SJSA1 (cell line): ENCODE measurements around the gene TNIP1. TPM values are rescaled to one million over a fixed set of nuclear protein-coding genes. Genes with fewer than 3 reads are reported as not detected.

Experiments
- DNase-seq, 2 experiments: peaks; one replicate each; pipeline ENCODE4 v3.0.0-alpha.2; 2015 to 2020; ENCODE audit warnings: low spot score in 2 of 2, low read depth in 1 of 2
- H3K27ac ChIP-seq: fragments of 250-450 bp; sonication (Bioruptor Pico); 2 replicates; pipeline ENCODE4 v1.5.1; 2020; ENCODE audit warnings: mild to moderate bottlenecking, moderate library complexity
- H3K27me3 ChIP-seq: fragments of 250-450 bp; sonication (Bioruptor Pico); replicated peaks from 2 replicates; pipeline ENCODE4 v1.5.1; 2020; ENCODE audit warnings: mild to moderate bottlenecking, moderate library complexity
- H3K36me3 ChIP-seq: fragments of 250-450 bp; sonication (Bioruptor Pico); 2 replicates; pipeline ENCODE4 v1.5.1; 2020; ENCODE audit warnings: mild to moderate bottlenecking
- H3K4me1 ChIP-seq: fragments of 250-450 bp; sonication (Bioruptor Pico); replicated peaks from 2 replicates; pipeline ENCODE4 v1.6.1; 2021; ENCODE audit warnings: mild to moderate bottlenecking
- H3K4me3 ChIP-seq: fragments of 250-450 bp; sonication (Bioruptor Pico); 2 replicates; pipeline ENCODE4 v1.5.1; 2020; ENCODE audit warnings: mild to moderate bottlenecking
- H3K9me3 ChIP-seq: fragments of 250-450 bp; sonication (Bioruptor Pico); replicated peaks from 2 replicates; pipeline ENCODE4 v1.5.1; 2020; ENCODE audit warnings: mild to moderate bottlenecking
- total RNA-seq: library from RNA; depleted of rRNA; stranded (reverse); fragments of >200 nt; shearing (Covaris generic); gene quantifications from 2 replicates; pipeline ENCODE4 v1.2.3, GENCODE V29; 2014

TNIP1 gene
- total RNA-seq, 1 experiment from 2014 or later, result 296 TPM

- H3K27ac ChIP-seq, result peak overlapping the region; percentile 98
- H3K4me3 ChIP-seq, result peak overlapping the region; percentile 38
- H3K36me3 ChIP-seq, result 0 out of 2 replicates have a peak, but pooled peaks cover 7% of the 10 kb centered on the region
- peak in 1 of 2 experiments; percentile 42 for DNase-seq
- no peaks in the 10 kb centered on the region for H3K27me3 ChIP-seq
- peaks cover 66% of the 10 kb centered on the region for H3K4me1 ChIP-seq
- no peaks in the 10 kb centered on the region for H3K9me3 ChIP-seq
These were observed 5.5 kb upstream of the TNIP1 start for GRCh38 chr5:151086192-151086869.

- Histone ChIP-seq H3K4me1 (peaks cover 66% of the 10 kb centered on the region), H3K36me3 (peaks cover 10% of the 10 kb centered on the region), H3K27me3 (no peaks in the 10 kb centered on the region), H3K27ac (peak overlapping the region; percentile 98), H3K9me3 (no peaks in the 10 kb centered on the region), H3K4me3 (peak overlapping the region; percentile 38)
- peak; percentile 85 to 89 for DNase-seq
These were observed 4.7 kb upstream of the TNIP1 start for GRCh38 chr5:151085517-151086041.

GRCh38 chr5:151084363-151084762 is 3.5 kb upstream of the TNIP1 start:
- DNase-seq, result peak; percentile 91 to 92
- H3K36me3 ChIP-seq, result peaks cover 17% of the 10 kb centered on the region
- peaks cover 70% of the 10 kb centered on the region for H3K4me1 ChIP-seq
- H3K4me3 ChIP-seq, result no peak overlapping the region
- peak overlapping the region; percentile 98 for H3K27ac ChIP-seq
- no peaks in the 10 kb centered on the region for H3K9me3 ChIP-seq
- no peaks in the 10 kb centered on the region for H3K27me3 ChIP-seq

- Histone ChIP-seq H3K9me3 (no peaks in the 10 kb centered on the region), H3K4me1 (peaks cover 81% of the 10 kb centered on the region), H3K4me3 (no peak overlapping the region), H3K27ac (peak overlapping the region; percentile 98), H3K27me3 (no peaks in the 10 kb centered on the region), H3K36me3 (peaks cover 29% of the 10 kb centered on the region)
- peak; percentile 96 to 98 for DNase-seq
These were observed 2.3 kb upstream of the TNIP1 start for GRCh38 chr5:151083081-151083676.

GRCh38 chr5:151082282-151082902 is 1.6 kb upstream of the TNIP1 start:
- H3K27ac ChIP-seq, result peak overlapping the region; percentile 98
- peaks cover 37% of the 10 kb centered on the region for H3K36me3 ChIP-seq
- peaks cover 84% of the 10 kb centered on the region for H3K4me1 ChIP-seq
- H3K9me3 ChIP-seq, result no peaks in the 10 kb centered on the region
- no peaks in the 10 kb centered on the region for H3K27me3 ChIP-seq
- H3K4me3 ChIP-seq, result no peak overlapping the region
- DNase-seq, result peak in 1 of 2 experiments; percentile 72

GRCh38 chr5:151081431-151082281 is 822 bp upstream of the TNIP1 start:
- Histone ChIP-seq H3K4me1 (peaks cover 84% of the 10 kb centered on the region), H3K27ac (peak overlapping the region; percentile 98), H3K27me3 (no peaks in the 10 kb centered on the region), H3K9me3 (no peaks in the 10 kb centered on the region), H3K36me3 (peaks cover 44% of the 10 kb centered on the region), H3K4me3 (peak overlapping the region; percentile 87)
- DNase-seq, result peak in 1 of 2 experiments; percentile 67

GRCh38 chr5:151079838-151080612 is 809 bp downstream of the TNIP1 start:
- Histone ChIP-seq H3K4me3 (peak overlapping the region; percentile 87), H3K9me3 (no peaks in the 10 kb centered on the region), H3K36me3 (peaks cover 57% of the 10 kb centered on the region), H3K4me1 (peaks cover 84% of the 10 kb centered on the region), H3K27ac (peak overlapping the region; percentile 98), H3K27me3 (no peaks in the 10 kb centered on the region)
- DNase-seq, result peak; percentile 93 to 96

GRCh38 chr5:151078490-151079262 is 2.2 kb downstream of the TNIP1 start:
- H3K9me3 ChIP-seq, result no peaks in the 10 kb centered on the region
- H3K27me3 ChIP-seq, result no peaks in the 10 kb centered on the region
- peaks cover 79% of the 10 kb centered on the region for H3K4me1 ChIP-seq
- peak overlapping the region; percentile 98 for H3K27ac ChIP-seq
- DNase-seq, result peak in 1 of 2 experiments; percentile 56
- H3K4me3 ChIP-seq, result peak overlapping the region; percentile 87
- H3K36me3 ChIP-seq, result peaks cover 64% of the 10 kb centered on the region

- H3K4me3 ChIP-seq, result no peak overlapping the region
- H3K27ac ChIP-seq, result peak overlapping the region; percentile 98
These were observed 2.9 kb downstream of the TNIP1 start for GRCh38 chr5:151077967-151078366.

GRCh38 chr5:151077419-151077818 is 3.4 kb downstream of the TNIP1 start:
- H3K27ac ChIP-seq, result no peak overlapping the region
- H3K4me1 ChIP-seq, result peaks cover 75% of the 10 kb centered on the region
- no peaks in the 10 kb centered on the region for H3K9me3 ChIP-seq
- H3K4me3 ChIP-seq, result no peak overlapping the region
- DNase-seq, result no peak
- H3K27me3 ChIP-seq, result no peaks in the 10 kb centered on the region
- peaks cover 73% of the 10 kb centered on the region for H3K36me3 ChIP-seq

More at GRCh38 chr5:151077967-151078366, 2.9 kb downstream of the TNIP1 start:
- Histone ChIP-seq H3K9me3 (no peaks in the 10 kb centered on the region), H3K36me3 (peaks cover 72% of the 10 kb centered on the region), H3K4me1 (peaks cover 75% of the 10 kb centered on the region), H3K27me3 (no peaks in the 10 kb centered on the region)
- no peak for DNase-seq

- Histone ChIP-seq H3K27ac (peak overlapping the region; percentile 61), H3K9me3 (no peaks in the 10 kb centered on the region), H3K4me1 (peaks cover 75% of the 10 kb centered on the region), H3K36me3 (peaks cover 80% of the 10 kb centered on the region), H3K27me3 (no peaks in the 10 kb centered on the region), H3K4me3 (no peak overlapping the region)
- no peak for DNase-seq
These were observed 4.2 kb downstream of the TNIP1 start for GRCh38 chr5:151076616-151077015.

- Histone ChIP-seq H3K27me3 (no peaks in the 10 kb centered on the region), H3K9me3 (no peaks in the 10 kb centered on the region), H3K4me1 (peaks cover 80% of the 10 kb centered on the region), H3K27ac (peak overlapping the region; percentile 61), H3K4me3 (no peak overlapping the region), H3K36me3 (peaks cover 88% of the 10 kb centered on the region)
- DNase-seq, result peak in 1 of 2 experiments; percentile 63
These were observed 5.0 kb downstream of the TNIP1 start for GRCh38 chr5:151075698-151076331.
